Right atrium auricular region (tissue), 2 donors: ENCODE data around the gene DCAF7. TPM values are rescaled to one million over a fixed set of nuclear protein-coding genes. Genes with fewer than 3 reads are reported as not detected.

Experiments used
- DNase-seq: peaks from one replicate; pipeline ENCODE4 v3.0.0-alpha.2; 2019; ENCODE audit warnings: low spot score
- H3K27ac ChIP-seq, 2 donors: fragments of 200-600 bp; sonication (generic); 1 replicate in 1 of 2; 2 replicates in 1 of 2; pipeline ENCODE4 v1.5.1; 2016 to 2019
- H3K27me3 ChIP-seq, 2 donors: fragments of 200-600 bp; sonication (generic); one replicate each; pipeline versions ENCODE4 v1.5.1 to v1.6.0; 2017 to 2019
- H3K36me3 ChIP-seq: fragments of 200-600 bp; sonication (generic); one replicate; pipeline ENCODE4 v1.5.1; 2016
- H3K4me1 ChIP-seq, 2 donors: fragments of 200-600 bp; sonication (generic); one replicate each; pipeline versions ENCODE4 v1.5.1 to v1.6.0; 2017 to 2019
- H3K4me3 ChIP-seq, 2 donors: fragments of 200-600 bp; sonication (generic); 1 replicate in 1 of 2; 2 replicates in 1 of 2; pipeline ENCODE4 v1.5.1; 2017 to 2019; ENCODE audit warnings: mild to moderate bottlenecking in 1 of 2, moderate library complexity in 1 of 2
- H3K9me3 ChIP-seq, 2 donors: fragments of 200-600 bp; sonication (generic); one replicate each; pipeline ENCODE4 v1.5.1; 2019
- total RNA-seq, 2 donors: library from RNA; depleted of rRNA; stranded (reverse); fragments of >200 nt; gene quantifications; one replicate each; pipeline ENCODE4 v1.1.0, GENCODE V29; 2016
- TF ChIP-seq, protein P1 (sequence below), 2 donors: fragments of 200-600 bp; sonication (generic); IDR thresholded peaks; one replicate each; pipeline ENCODE4 v1.5.1; 2019; ENCODE audit warnings: antibody characterized with exemption in 2 of 2

DCAF7 gene
- total RNA-seq, 2 donors from 2014 or later = 26.9 to 31.8 TPM

GRCh38 chr17:63515426-63515825, 34.9 kb upstream of the DCAF7 start:
- no peak overlapping the region for H3K27ac ChIP-seq
- TF ChIP-seq, protein P1, sequence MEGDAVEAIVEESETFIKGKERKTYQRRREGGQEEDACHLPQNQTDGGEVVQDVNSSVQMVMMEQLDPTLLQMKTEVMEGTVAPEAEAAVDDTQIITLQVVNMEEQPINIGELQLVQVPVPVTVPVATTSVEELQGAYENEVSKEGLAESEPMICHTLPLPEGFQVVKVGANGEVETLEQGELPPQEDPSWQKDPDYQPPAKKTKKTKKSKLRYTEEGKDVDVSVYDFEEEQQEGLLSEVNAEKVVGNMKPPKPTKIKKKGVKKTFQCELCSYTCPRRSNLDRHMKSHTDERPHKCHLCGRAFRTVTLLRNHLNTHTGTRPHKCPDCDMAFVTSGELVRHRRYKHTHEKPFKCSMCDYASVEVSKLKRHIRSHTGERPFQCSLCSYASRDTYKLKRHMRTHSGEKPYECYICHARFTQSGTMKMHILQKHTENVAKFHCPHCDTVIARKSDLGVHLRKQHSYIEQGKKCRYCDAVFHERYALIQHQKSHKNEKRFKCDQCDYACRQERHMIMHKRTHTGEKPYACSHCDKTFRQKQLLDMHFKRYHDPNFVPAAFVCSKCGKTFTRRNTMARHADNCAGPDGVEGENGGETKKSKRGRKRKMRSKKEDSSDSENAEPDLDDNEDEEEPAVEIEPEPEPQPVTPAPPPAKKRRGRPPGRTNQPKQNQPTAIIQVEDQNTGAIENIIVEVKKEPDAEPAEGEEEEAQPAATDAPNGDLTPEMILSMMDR (IDR thresholded peaks at IDR 0.05) = no peak
- no peaks in the 10 kb centered on the region for H3K4me1 ChIP-seq
- no peaks in the 10 kb centered on the region for H3K27me3 ChIP-seq
- no peak for DNase-seq
- H3K9me3 ChIP-seq = no peaks in the 10 kb centered on the region
- no peak overlapping the region for H3K4me3 ChIP-seq
- H3K36me3 ChIP-seq = no peaks in the 10 kb centered on the region

GRCh38 chr17:63516910-63517824, 33.1 kb upstream of the DCAF7 start:
- H3K4me1 ChIP-seq = no peaks in the 10 kb centered on the region
- no peak for DNase-seq
- H3K27me3 ChIP-seq = no peaks in the 10 kb centered on the region
- no peak overlapping the region for H3K4me3 ChIP-seq
- no peaks in the 10 kb centered on the region for H3K36me3 ChIP-seq
- TF ChIP-seq, protein P1 (IDR thresholded peaks at IDR 0.05) = no peak
- H3K27ac ChIP-seq = no peak overlapping the region
- H3K9me3 ChIP-seq = no peaks in the 10 kb centered on the region

DNA sequence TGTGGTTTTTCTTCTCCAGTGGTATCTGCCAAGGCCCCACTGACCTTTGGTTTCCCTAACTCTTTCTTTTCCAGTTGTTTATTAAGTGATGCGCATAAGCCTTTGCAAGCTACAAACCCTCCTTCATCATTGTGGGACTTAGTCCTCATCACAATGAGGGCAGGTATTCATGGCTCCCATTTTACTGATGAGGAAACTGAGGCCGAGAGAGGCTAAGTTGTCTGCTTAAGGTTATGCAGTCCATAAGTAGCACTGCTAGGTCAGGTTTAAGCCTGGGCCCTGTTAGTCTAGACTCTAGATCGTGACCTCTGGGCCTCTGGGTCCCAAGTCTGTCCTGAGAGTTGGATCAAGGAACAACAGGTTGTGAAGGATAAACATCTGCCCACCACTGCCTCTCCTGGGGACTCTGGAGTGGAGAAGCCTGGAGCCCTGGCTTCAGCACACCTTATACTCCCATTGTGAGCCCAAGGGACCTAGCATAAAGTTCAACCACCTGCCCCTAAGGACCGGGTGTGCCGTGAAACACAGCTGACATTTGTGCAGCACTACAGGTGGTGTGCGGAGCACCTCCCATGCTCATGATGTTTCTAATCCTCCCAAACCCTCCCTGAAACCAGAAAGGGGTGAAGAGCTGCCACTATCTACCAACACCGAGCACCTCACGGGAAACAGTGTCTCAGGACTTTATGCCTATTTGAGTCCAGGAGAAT, 32.3 kb upstream of the DCAF7 start:
- TF ChIP-seq, protein P1 (IDR thresholded peaks at IDR 0.05) = no peak
- H3K4me3 ChIP-seq = no peak overlapping the region

DNA sequence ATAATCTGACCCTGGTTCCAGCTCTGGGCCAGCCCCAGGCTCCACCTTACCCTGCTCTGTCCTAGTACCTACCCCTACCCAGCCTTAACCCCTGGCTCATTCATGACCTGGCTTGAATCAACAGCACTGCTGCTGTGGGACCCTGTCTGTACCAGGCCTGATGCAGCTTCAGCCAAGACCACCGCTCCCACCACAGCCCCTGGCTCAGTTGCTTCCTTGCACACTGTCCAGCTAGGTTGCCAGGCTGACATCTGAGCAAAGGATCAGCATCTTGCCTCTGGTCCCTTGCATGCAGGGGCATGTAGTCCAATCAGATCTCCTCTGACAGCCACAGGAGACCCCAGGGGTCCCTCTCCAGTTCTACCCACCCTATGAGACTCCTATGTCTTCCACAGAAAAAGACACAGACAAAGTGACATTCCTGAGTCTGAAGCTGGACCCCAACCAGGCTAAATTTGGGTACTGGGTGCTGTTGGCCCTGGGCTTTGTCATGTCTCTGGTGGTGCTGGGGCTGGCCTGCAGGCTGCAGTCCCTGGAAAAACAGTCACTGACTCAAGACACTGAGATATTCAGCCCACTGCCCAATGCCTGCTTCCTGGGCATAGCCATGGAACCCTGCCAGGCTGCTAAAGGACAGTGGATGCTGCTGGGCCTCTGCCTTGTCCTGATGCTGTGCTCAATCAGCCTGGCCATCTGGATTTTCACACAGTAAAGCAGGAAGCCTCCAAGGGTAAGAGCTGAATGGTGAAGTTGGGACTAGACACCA, 31.0 kb upstream of the DCAF7 start:
- Histone ChIP-seq H3K4me3 (no peak overlapping the region), H3K27ac (no peak overlapping the region), H3K27me3 (no peaks in the 10 kb centered on the region), H3K4me1 (no peaks in the 10 kb centered on the region), H3K36me3 (no peaks in the 10 kb centered on the region), H3K9me3 (no peaks in the 10 kb centered on the region)
- TF ChIP-seq, protein P1 (IDR thresholded peaks at IDR 0.05) = no peak
- no peak for DNase-seq

More for the DNA sequence above, 32.3 kb upstream of the DCAF7 start:
- no peaks in the 10 kb centered on the region for H3K36me3 ChIP-seq
- no peaks in the 10 kb centered on the region for H3K4me1 ChIP-seq
- H3K9me3 ChIP-seq = no peaks in the 10 kb centered on the region
- H3K27ac ChIP-seq = no peak overlapping the region
- no peak for DNase-seq
- no peaks in the 10 kb centered on the region for H3K27me3 ChIP-seq

- no peaks in the 10 kb centered on the region for H3K4me1 ChIP-seq
- no peak for DNase-seq
- H3K27ac ChIP-seq = no peak overlapping the region
- H3K27me3 ChIP-seq = no peaks in the 10 kb centered on the region
- no peaks in the 10 kb centered on the region for H3K36me3 ChIP-seq
- no peaks in the 10 kb centered on the region for H3K9me3 ChIP-seq
- H3K4me3 ChIP-seq = no peak overlapping the region
- TF ChIP-seq, protein P1 (IDR thresholded peaks at IDR 0.05) = no peak
These were observed 30.1 kb upstream of the DCAF7 start for GRCh38 chr17:63519972-63520882.
